Esophagus muscularis mucosa (tissue), 4 donors: Measurements from ENCODE around the gene BOLA1. TPM values are rescaled to one million over a fixed set of nuclear protein-coding genes. Genes with fewer than 3 reads are reported as not detected.

Source experiments
- DNase-seq: peaks from one replicate; pipeline ENCODE4 v3.0.0-alpha.2; 2017; ENCODE audit errors: extremely low spot score
- H3K27ac ChIP-seq, 4 donors: fragments of 200-600 bp; sonication (generic); replicated peaks in 1 of 4; 1 replicate in 3 of 4; 2 replicates in 1 of 4; pipeline ENCODE4 v1.5.1; 2016 to 2019; ENCODE audit warnings: mild to moderate bottlenecking in 1 of 4
- H3K27me3 ChIP-seq, 4 donors: fragments of 200-600 bp; sonication (generic); one replicate each; pipeline versions ENCODE4 v1.5.1 to v1.6.0; 2016 to 2019
- H3K36me3 ChIP-seq, 4 donors: fragments of 200-600 bp; sonication (generic); one replicate each; pipeline ENCODE4 v1.5.1; 2016 to 2019
- H3K4me1 ChIP-seq, 4 donors: fragments of 200-600 bp; sonication (generic); one replicate each; pipeline ENCODE4 v1.5.1; 2016 to 2019
- H3K4me3 ChIP-seq, 4 donors: fragments of 200-600 bp; sonication (generic); 1 replicate in 2 of 4; 2 replicates in 2 of 4; pipeline ENCODE4 v1.5.1; 2016 to 2019; ENCODE audit warnings: mild to moderate bottlenecking in 4 of 4, moderate library complexity in 1 of 4
- H3K9me3 ChIP-seq, 4 donors: fragments of 200-600 bp; sonication (generic); 1 replicate in 3 of 4; 2 replicates in 1 of 4; pipeline ENCODE4 v1.5.1; 2016 to 2019
- CTCF ChIP-seq, 3 experiments: fragments of 200-600 bp in 2 of 3; fragments of 450-650 bp in 1 of 3; sonication (generic) in 2 of 3; IDR thresholded peaks; one replicate each; pipeline ENCODE4 v1.5.1; 2017 to 2019; ENCODE audit warnings: antibody characterized with exemption in 3 of 3, mild to moderate bottlenecking in 2 of 3, moderate library complexity in 1 of 3
- EP300 ChIP-seq: sonication (generic); formaldehyde crosslinking; IDR thresholded peaks from one replicate; pipeline ENCODE4 v1.6.1; 2017; ENCODE audit warnings: antibody characterized with exemption
- POLR2A ChIP-seq: fragments of 450-650 bp; IDR thresholded peaks from one replicate; pipeline ENCODE4 v1.6.1; 2017; ENCODE audit warnings: antibody characterized with exemption, moderate library complexity, mild to moderate bottlenecking, low read depth
- POLR2AphosphoS5 ChIP-seq, 2 donors: sonication (generic); formaldehyde crosslinking; IDR thresholded peaks; one replicate each; pipeline ENCODE4 v1.6.1; 2017; ENCODE audit warnings: antibody characterized with exemption in 2 of 2
- WGBS: methylation state at CpG from one replicate; pipeline ENCODE4 v1.1.5; 2018; 5-methylcytosine and 5-hydroxymethylcytosine counted together
- intact Hi-C: fragments of 100-400 bp; cut with DNase I; formaldehyde crosslinking; loops from one replicate; pipeline ENCODE4 v1.15.1; 2023
- total RNA-seq, 4 donors: library from RNA; depleted of rRNA; stranded (reverse); fragments of >200 nt; gene quantifications; one replicate each; pipeline versions ENCODE4 v1.1.0 to v1.2.1, GENCODE V29; 2016

Gene BOLA1
- total RNA-seq, 4 donors from 2014 or later = 31.1 to 45.8 (median 41.6) TPM

- Histone ChIP-seq H3K4me3 (peak overlapping the region; percentile 66 to 92 (median 80)), H3K9me3 (no peaks in the 10 kb centered on the region), H3K36me3 (no peaks in the 10 kb centered on the region), H3K27me3 (peaks cover 0 to 3% (median 0%) of the 10 kb centered on the region in 4 donors), H3K27ac (peak overlapping the region; percentile 99 to 100 (median 99)), H3K4me1 (peaks cover 18 to 42% (median 27%) of the 10 kb centered on the region in 4 donors)
- WGBS = 1% methylated on average over 44 of the region's 46 CpGs
- peak; percentile 70 for TF ChIP-seq POLR2A
- TF ChIP-seq POLR2AphosphoS5 (IDR thresholded peaks at IDR 0.05) = peak in 1 of 2 donors; percentile 93
- no peak for TF ChIP-seq CTCF (IDR thresholded peaks at IDR 0.05)
- TF ChIP-seq EP300 = no peak
- DNase-seq = peak; percentile 95
- intact Hi-C loops = no loop called here
Observed at GRCh38 chr1:149887456-149888246, 11.7 kb upstream of the BOLA1 start.

GRCh38 chr1:149888247-149888998 is 10.9 kb upstream of the BOLA1 start:
- intact Hi-C loops = no loop called here
- 3% methylated on average over 28 of the region's 28 CpGs for WGBS
- TF ChIP-seq POLR2A (peak; percentile 6), POLR2AphosphoS5 (IDR thresholded peaks at IDR 0.05) (no peak), CTCF (IDR thresholded peaks at IDR 0.05) (peak; percentile 58 to 61 (median 60))

GRCh38 chr1:149888999-149889289 is 10.4 kb upstream of the BOLA1 start:
- H3K36me3 ChIP-seq = no peaks in the 10 kb centered on the region
- intact Hi-C loops = no loop called here
- 18% methylated on average over 6 of the region's 6 CpGs for WGBS
- H3K9me3 ChIP-seq = no peaks in the 10 kb centered on the region
- H3K4me1 ChIP-seq = peaks cover 12 to 30% (median 20%) of the 10 kb centered on the region in 4 donors
- peak overlapping the region; percentile 66 to 92 (median 80) for H3K4me3 ChIP-seq
- H3K27ac ChIP-seq = peak overlapping the region; percentile 99 to 100 (median 99)
- DNase-seq = no peak
- TF ChIP-seq POLR2AphosphoS5 (IDR thresholded peaks at IDR 0.05) (no peak), EP300 (no peak), CTCF (IDR thresholded peaks at IDR 0.05) (no peak), POLR2A (no peak)
- peaks cover 0 to 3% (median 0%) of the 10 kb centered on the region in 4 donors for H3K27me3 ChIP-seq

More at GRCh38 chr1:149888247-149888998, 10.9 kb upstream of the BOLA1 start:
- peaks cover 0 to 3% (median 0%) of the 10 kb centered on the region in 4 donors for H3K27me3 ChIP-seq
- peak overlapping the region; percentile 66 to 92 (median 80) for H3K4me3 ChIP-seq
- H3K36me3 ChIP-seq = no peaks in the 10 kb centered on the region
- H3K4me1 ChIP-seq = peaks cover 17 to 35% (median 25%) of the 10 kb centered on the region in 4 donors
- H3K27ac ChIP-seq = peak overlapping the region; percentile 99 to 100 (median 99)
- DNase-seq = peak; percentile 96
- no peaks in the 10 kb centered on the region for H3K9me3 ChIP-seq

- intact Hi-C loops = no loop called here
- TF ChIP-seq EP300 = no peak
- TF ChIP-seq POLR2A = no peak
- TF ChIP-seq CTCF (IDR thresholded peaks at IDR 0.05) = no peak
- TF ChIP-seq POLR2AphosphoS5 (IDR thresholded peaks at IDR 0.05) = no peak
Observed at GRCh38 chr1:149896575-149896974, 2.8 kb upstream of the BOLA1 start.

More at GRCh38 chr1:149896575-149896974, 2.8 kb upstream of the BOLA1 start:
- DNase-seq = no peak
- no peak overlapping the region for H3K4me3 ChIP-seq
- no peaks in the 10 kb centered on the region for H3K36me3 ChIP-seq
- H3K27ac ChIP-seq = no peak overlapping the region
- H3K9me3 ChIP-seq = no peaks in the 10 kb centered on the region
- no peaks in the 10 kb centered on the region for H3K27me3 ChIP-seq
- H3K4me1 ChIP-seq = peaks cover 9 to 16% (median 12%) of the 10 kb centered on the region in 4 donors
- 96% methylated on average over 4 of the region's 4 CpGs for WGBS
